HL-60 (cell line): Measurements from ENCODE around the gene GRK5.

Experiments used
- DNase-seq, 2 experiments: peaks; one replicate each; pipeline ENCODE4 v3.0.0-alpha.2; 2010 to 2020; ENCODE audit warnings: low read depth in 1 of 2, low spot score in 1 of 2
- H3K27ac ChIP-seq: fragments of 250-450 bp; sonication (Bioruptor Pico); replicated peaks from 2 replicates; pipeline ENCODE4 v1.5.1; 2020; ENCODE audit warnings: mild to moderate bottlenecking, moderate library complexity
- H3K27me3 ChIP-seq: fragments of 250-450 bp; sonication (Bioruptor Pico); 2 replicates; pipeline ENCODE4 v1.5.1; 2021; ENCODE audit warnings: mild to moderate bottlenecking, moderate library complexity; ENCODE audit not compliant: insufficient read depth, poor library complexity, severe bottlenecking
- H3K4me3 ChIP-seq: replicated peaks from 2 replicates; pipeline ENCODE4 v1.5.1; 2011; ENCODE audit warnings: mild to moderate bottlenecking, control low read depth, low read length; ENCODE audit not compliant: insufficient read depth
- CTCF ChIP-seq: IDR thresholded peaks from one replicate; pipeline ENCODE4 v1.5.1; 2011; ENCODE audit warnings: low read length, control low read depth, inconsistent platforms; ENCODE audit not compliant: insufficient read depth
- GABPA ChIP-seq: IDR thresholded peaks from 2 replicates; pipeline ENCODE4 v1.6.1; 2012; ENCODE audit warnings: low read depth
- POLR2AphosphoS5 ChIP-seq: IDR thresholded peaks from 2 replicates; pipeline ENCODE4 v1.6.1; 2012; ENCODE audit warnings: low read depth
- REST ChIP-seq: IDR thresholded peaks from 2 replicates; pipeline ENCODE4 v1.6.1; 2012; ENCODE audit warnings: low read depth; ENCODE audit not compliant: insufficient replicate concordance
- SPI1 ChIP-seq: IDR thresholded peaks from 2 replicates; pipeline ENCODE4 v1.6.1; 2012; ENCODE audit warnings: low read depth, mild to moderate bottlenecking, borderline replicate concordance

The GRK5 gene

GRCh38 chr10:119496273-119496672, 288.9 kb downstream of the GRK5 start:
- no peak overlapping the region for H3K27ac ChIP-seq
- no peak for TF ChIP-seq GABPA
- no peak for TF ChIP-seq SPI1
- TF ChIP-seq REST = no peak
- no peak for TF ChIP-seq CTCF
- TF ChIP-seq POLR2AphosphoS5 = no peak
- DNase-seq = peak in 1 of 2 experiments; percentile 7
- H3K27me3 ChIP-seq = no peaks in the 10 kb centered on the region
- H3K4me3 ChIP-seq = no peak overlapping the region

GRCh38 chr10:119497243-119497642, 289.9 kb downstream of the GRK5 start:
- TF ChIP-seq GABPA = no peak
- TF ChIP-seq CTCF = no peak
- TF ChIP-seq POLR2AphosphoS5 = no peak
- no peak for TF ChIP-seq SPI1
- TF ChIP-seq REST = no peak

GRCh38 chr10:119498889-119499676, 291.7 kb downstream of the GRK5 start:
- Histone ChIP-seq H3K27me3 (no peaks in the 10 kb centered on the region), H3K27ac (no peak overlapping the region), H3K4me3 (no peak overlapping the region)
- DNase-seq = no peak
- TF ChIP-seq SPI1 = no peak
- TF ChIP-seq CTCF = no peak
- no peak for TF ChIP-seq REST
- no peak for TF ChIP-seq GABPA
- TF ChIP-seq POLR2AphosphoS5 = no peak

More at GRCh38 chr10:119497243-119497642, 289.9 kb downstream of the GRK5 start:
- H3K27ac ChIP-seq = no peak overlapping the region
- no peak for DNase-seq
- H3K27me3 ChIP-seq = no peaks in the 10 kb centered on the region
- no peak overlapping the region for H3K4me3 ChIP-seq
